ENCODE data around the gene SORCS2. TPM values are rescaled to one million over a fixed set of nuclear protein-coding genes. Genes with fewer than 3 reads are reported as not detected.

Gene SORCS2
- total RNA-seq, 2 experiments from 2014 or later, result 0.03 TPM; not detected in 1

GRCh38 chr4:7535094-7535493, 342.8 kb downstream of the SORCS2 start:
- Histone ChIP-seq H3K4me2 (ENCODE audit: low read length) (no peak overlapping the region), H3K27ac (ENCODE audit: low read depth, low read length, poor library complexity, severe bottlenecking) (no peak overlapping the region), H3K4me3 (ENCODE audit: low read depth, low read length, poor library complexity, severe bottlenecking) (no peak overlapping the region), H3K4me1 (ENCODE audit: insufficient read depth, low read length, poor library complexity, severe bottlenecking) (peaks cover 9% of the 10 kb centered on the region), H3K9me2 (ENCODE audit: insufficient read depth, low read length) (no peaks in the 10 kb centered on the region), H2AFZ (ENCODE audit: low read length) (no peak overlapping the region), H4K20me1 (ENCODE audit: insufficient read depth, low read length) (no peaks in the 10 kb centered on the region), H3K9me3 (ENCODE audit: low read length) (no peaks in the 10 kb centered on the region), H3K36me3 (ENCODE audit: insufficient read depth, low read length) (no peaks in the 10 kb centered on the region), H3K79me2 (ENCODE audit: insufficient read depth, low read depth, low read length) (no peaks in the 10 kb centered on the region)
- BruUV-seq (replicated peaks), result no TSS peak
- no peak for DNase-seq (ENCODE audit: low spot score)
- intact Hi-C loops (cut with micrococcal nuclease; ENCODE audit: unreplicated experiment), result loop anchor here (5.0 kb wide), 1 partner anchor 112 kb away; no protein-coding TSS in a partner anchor
- ChIA-PET POLR2A (no interaction called here), CTCF (ENCODE audit: unreplicated experiment) (no interaction called here)
- TF ChIP-seq CTCF (conservative IDR thresholded peaks at IDR 0.05; ENCODE audit: low read length) (no peak), EZH2phosphoT487 (IDR thresholded peaks at IDR 0.05; ENCODE audit: borderline replicate concordance, low read depth, low read length) (no peak)

GRCh38 chr4:7535619-7536018, 343.3 kb downstream of the SORCS2 start:
- intact Hi-C loops (cut with micrococcal nuclease; ENCODE audit: unreplicated experiment), result loop anchor here (5.0 kb wide), 1 partner anchor 112 kb away; no protein-coding TSS in a partner anchor
- Histone ChIP-seq H2AFZ (ENCODE audit: low read length) (no peak overlapping the region), H3K9me3 (ENCODE audit: low read length) (no peaks in the 10 kb centered on the region), H3K4me2 (ENCODE audit: low read length) (no peak overlapping the region), H3K79me2 (ENCODE audit: insufficient read depth, low read depth, low read length) (no peaks in the 10 kb centered on the region), H3K36me3 (ENCODE audit: insufficient read depth, low read length) (no peaks in the 10 kb centered on the region), H3K27ac (ENCODE audit: low read depth, low read length, poor library complexity, severe bottlenecking) (no peak overlapping the region), H3K4me1 (ENCODE audit: insufficient read depth, low read length, poor library complexity, severe bottlenecking) (peaks cover 13% of the 10 kb centered on the region), H3K9me2 (ENCODE audit: insufficient read depth, low read length) (no peaks in the 10 kb centered on the region), H3K4me3 (ENCODE audit: low read depth, low read length, poor library complexity, severe bottlenecking) (no peak overlapping the region), H4K20me1 (ENCODE audit: insufficient read depth, low read length) (no peaks in the 10 kb centered on the region)
- BruUV-seq (replicated peaks), result no TSS peak
- TF ChIP-seq EZH2phosphoT487 (IDR thresholded peaks at IDR 0.05; ENCODE audit: borderline replicate concordance, low read depth, low read length), result no peak
- no peak for TF ChIP-seq CTCF (conservative IDR thresholded peaks at IDR 0.05; ENCODE audit: low read length)
- ChIA-PET CTCF (ENCODE audit: unreplicated experiment) (no interaction called here), POLR2A (no interaction called here)
- no peak for DNase-seq (ENCODE audit: low spot score)

- Histone ChIP-seq H3K9me3 (ENCODE audit: low read length) (no peaks in the 10 kb centered on the region), H3K79me2 (ENCODE audit: insufficient read depth, low read depth, low read length) (no peaks in the 10 kb centered on the region), H3K4me3 (ENCODE audit: low read depth, low read length, poor library complexity, severe bottlenecking) (no peak overlapping the region), H3K4me1 (ENCODE audit: insufficient read depth, low read length, poor library complexity, severe bottlenecking) (peaks cover 13% of the 10 kb centered on the region), H3K9me2 (ENCODE audit: insufficient read depth, low read length) (no peaks in the 10 kb centered on the region), H3K4me2 (ENCODE audit: low read length) (no peak overlapping the region), H3K36me3 (ENCODE audit: insufficient read depth, low read length) (no peaks in the 10 kb centered on the region), H3K27ac (ENCODE audit: low read depth, low read length, poor library complexity, severe bottlenecking) (no peak overlapping the region), H4K20me1 (ENCODE audit: insufficient read depth, low read length) (no peaks in the 10 kb centered on the region), H2AFZ (ENCODE audit: low read length) (no peak overlapping the region)
- no peak for TF ChIP-seq EZH2phosphoT487 (IDR thresholded peaks at IDR 0.05; ENCODE audit: borderline replicate concordance, low read depth, low read length)
- no peak for TF ChIP-seq CTCF (conservative IDR thresholded peaks at IDR 0.05; ENCODE audit: low read length)
- no peak for DNase-seq (ENCODE audit: low spot score)
- POLR2A ChIA-PET, result interaction anchor here (0.5 to 0.6 kb wide), 2 partner anchors 35 to 408 kb away, joined by 3 read pairs; no protein-coding TSS in a partner anchor
- CTCF ChIA-PET (ENCODE audit: unreplicated experiment), result no interaction called here
- intact Hi-C loops (cut with micrococcal nuclease; ENCODE audit: unreplicated experiment), result loop anchor here (5.0 kb wide), 1 partner anchor 110 kb away; no protein-coding TSS in a partner anchor
- BruUV-seq (replicated peaks), result no TSS peak
Observed at GRCh38 chr4:7536876-7537275, 344.5 kb downstream of the SORCS2 start.

All from OCI-LY7 (cell line).